HK-2 (cell line): Measurements from ENCODE around the gene ALOXE3.
"Not testable (repeated sequence)": the region's sequence is repeated elsewhere in the genome, so short reads cannot be mapped to it uniquely, and the experiment has no call there.

Source experiments
- DNase-seq: peaks from one replicate; pipeline ENCODE4 v3.0.0-alpha.2; 2018; ENCODE audit not compliant: unreplicated experiment

The ALOXE3 gene

DNA sequence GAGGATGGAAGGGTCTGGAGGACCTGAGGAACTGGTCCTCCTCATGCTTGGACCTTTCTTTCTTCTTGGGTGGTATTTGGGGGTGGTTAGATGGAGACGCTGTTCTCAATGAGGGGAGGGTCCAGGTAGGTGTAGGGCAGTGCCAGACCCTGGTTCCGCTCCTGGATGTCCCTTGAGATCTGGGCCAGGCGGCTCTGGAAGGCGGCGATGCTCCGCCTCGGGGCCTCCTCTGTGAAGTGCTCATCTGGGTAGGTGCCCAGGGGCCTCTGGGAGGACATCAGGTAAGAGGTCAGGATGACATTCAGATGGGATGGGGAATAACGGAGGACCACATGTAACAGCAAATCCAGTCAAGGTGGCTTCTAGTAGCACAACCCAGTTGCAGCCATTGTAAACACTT lies 21.8 kb downstream of the ALOXE3 start:
- no peak for DNase-seq

- DNase-seq: no peak
These were observed 23.0 kb downstream of the ALOXE3 start for GRCh38 chr17:8095361-8095760.

DNA sequence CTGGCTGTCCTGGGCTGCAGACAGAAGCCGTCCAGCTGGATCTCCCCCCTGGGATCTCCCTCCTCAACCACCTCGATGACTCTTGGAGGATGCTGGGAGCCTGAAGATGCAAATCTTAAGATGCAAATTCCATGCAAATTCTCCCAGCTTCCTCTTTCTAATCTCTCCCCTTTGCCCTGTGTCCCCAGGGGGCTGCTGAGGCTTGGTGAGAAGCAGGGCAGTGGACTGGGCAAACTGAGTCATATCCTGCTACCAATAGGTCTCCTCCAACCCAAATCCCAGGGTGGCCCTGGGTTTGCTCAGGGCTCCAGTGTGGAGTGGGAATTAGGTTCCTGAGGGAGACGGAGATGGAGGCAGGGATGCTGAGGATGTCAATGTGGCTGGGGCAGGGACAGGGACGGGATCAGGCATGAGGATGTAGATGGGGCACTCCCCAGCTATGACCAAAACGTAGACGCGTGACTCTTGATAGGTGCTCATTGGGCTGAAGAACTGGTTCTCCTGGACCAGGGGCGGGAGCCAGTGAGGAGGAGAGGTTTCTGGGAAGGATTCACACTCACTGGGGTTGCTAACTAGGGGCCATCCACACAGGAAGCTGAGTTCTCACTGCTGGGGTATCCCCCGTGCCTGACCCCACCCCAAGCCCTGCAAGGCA lies 27.2 kb downstream of the ALOXE3 start:
- no peak for DNase-seq

GRCh38 chr17:8089728-8090127 lies 28.6 kb downstream of the ALOXE3 start:
- no peak for DNase-seq

DNA sequence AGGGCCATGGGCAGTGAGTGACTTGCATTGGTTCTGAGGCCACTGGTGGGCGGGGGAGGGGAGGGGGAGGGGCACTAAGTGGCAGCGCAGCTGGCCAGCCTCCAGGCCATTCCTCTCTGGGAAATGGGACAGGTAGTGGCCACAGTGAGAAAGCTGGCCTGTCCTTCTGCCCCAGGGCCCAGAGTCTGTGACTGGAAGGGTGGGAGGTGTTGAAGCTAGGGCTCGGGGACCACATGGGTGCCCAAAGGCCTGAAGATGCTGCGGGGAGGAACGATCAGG lies 30.4 kb downstream of the ALOXE3 start:
- DNase-seq: no peak

- DNase-seq: no peak
These were observed 31.0 kb downstream of the ALOXE3 start, which contains the start of gene ALOX12B for GRCh38 chr17:8087075-8087951. Gene ALOX12B, minus strand, starts transcription at chr17:8087716. Its CDS starts 274 bp downstream, at chr17:8087442.

DNA sequence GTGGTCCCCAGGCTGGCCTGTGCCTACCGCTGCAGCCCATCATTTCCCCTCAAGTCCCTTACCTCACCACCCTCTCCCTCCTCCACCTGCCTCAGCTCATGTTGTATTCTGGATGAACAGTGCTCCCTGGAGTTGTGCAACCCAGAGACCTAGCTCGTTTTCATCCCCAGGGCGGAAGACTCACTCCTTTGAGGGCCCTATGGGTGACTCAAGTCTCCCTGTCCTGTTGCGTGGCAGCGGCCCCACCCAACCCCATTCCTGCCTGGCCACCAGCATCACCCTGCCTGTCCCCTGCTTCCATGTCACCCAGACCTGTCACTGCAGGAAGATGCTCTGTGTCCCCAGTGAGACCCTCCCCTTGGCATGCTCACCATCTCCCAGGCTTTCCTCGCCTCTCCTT lies 34.1 kb downstream of the ALOXE3 start:
- no peak for DNase-seq

- no peak for DNase-seq
These were observed 36.0 kb downstream of the ALOXE3 start for GRCh38 chr17:8082292-8082691.

DNA sequence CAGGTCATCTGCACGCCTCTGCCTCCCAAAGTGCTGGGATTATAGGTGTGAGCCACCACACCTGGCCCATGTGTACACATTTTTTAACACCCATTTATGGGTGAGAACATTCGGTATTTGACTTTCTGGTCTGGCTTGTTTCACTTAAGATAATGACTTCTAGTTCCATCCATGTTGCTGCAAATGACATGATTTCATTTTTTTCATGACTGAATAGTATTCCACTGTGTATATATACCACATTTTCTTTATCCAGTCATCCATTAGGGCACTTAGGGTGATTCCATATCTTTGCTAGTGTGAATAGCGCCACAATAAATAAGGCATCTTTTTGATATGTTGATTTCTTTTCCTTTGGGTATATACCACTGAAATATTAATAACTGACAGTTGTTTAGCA lies 36.4 kb downstream of the ALOXE3 start:
- no peak for DNase-seq

GRCh38 chr17:8080799-8081219 lies 37.5 kb downstream of the ALOXE3 start:
- DNase-seq: no peak

GRCh38 chr17:8080208-8080798 lies 38.0 kb downstream of the ALOXE3 start:
- DNase-seq: no peak

- peak; percentile 84 for DNase-seq
These were observed 38.8 kb downstream of the ALOXE3 start for GRCh38 chr17:8079291-8080207.

DNA sequence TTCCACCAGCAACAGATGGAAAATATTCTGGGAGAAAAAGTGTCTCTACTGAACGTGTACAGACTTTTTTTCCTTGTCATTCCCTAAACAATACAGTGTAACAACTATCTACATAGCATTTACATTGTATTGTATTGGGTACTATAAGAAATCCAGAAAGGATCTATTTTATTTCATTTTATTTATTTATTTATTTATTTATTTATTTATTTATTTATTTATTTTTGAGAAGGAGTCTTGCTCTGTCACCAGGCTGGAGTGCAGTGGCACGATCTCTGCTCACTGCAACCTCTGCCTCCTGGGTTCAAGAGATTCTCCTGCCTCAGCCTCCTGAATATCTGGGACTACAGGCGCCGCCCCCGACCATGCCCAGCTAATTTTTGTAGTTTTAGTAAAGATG lies 40.4 kb downstream of the ALOXE3 start:
- DNase-seq: not testable (repeated sequence)

DNA sequence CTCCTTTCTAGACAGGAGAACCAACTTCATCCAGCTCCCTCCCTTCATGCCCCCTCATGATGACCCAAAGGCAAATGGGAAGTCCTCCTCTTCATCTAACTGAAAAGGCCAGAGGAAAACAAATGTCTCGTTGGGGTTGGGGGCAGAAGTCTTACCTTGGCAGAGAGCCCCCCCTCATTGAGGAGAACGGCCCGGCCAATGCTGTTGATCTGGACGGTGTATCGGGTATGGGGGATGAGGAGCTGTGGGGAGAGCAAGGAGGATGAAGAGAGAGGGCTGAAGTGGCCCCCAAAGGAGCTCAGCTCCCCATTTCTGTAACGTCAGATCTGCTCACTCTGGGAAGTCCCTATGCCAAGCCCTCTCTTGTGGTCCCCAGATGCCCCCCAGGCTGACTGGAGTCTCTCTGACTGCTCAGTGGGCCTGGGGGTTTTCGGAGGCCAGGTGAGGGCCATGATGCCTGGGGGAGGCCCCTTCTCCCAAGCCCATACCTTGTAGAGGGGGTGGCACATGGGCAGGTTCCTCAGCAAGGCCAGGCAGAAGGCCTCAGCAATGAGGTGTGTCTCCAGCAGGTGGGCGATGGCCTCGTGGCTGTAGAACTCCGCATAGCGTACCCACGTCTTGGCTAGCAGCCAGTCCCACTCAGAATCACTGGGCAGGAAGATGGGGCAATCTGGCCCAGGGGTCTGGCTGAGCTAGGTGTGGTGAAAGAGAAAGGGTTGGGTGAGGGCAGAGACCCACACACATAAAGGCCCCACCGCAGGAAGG lies 41.6 kb downstream of the ALOXE3 start:
- DNase-seq: no peak

- no peak for DNase-seq
These were observed 42.6 kb downstream of the ALOXE3 start for GRCh38 chr17:8075574-8076342.

DNA sequence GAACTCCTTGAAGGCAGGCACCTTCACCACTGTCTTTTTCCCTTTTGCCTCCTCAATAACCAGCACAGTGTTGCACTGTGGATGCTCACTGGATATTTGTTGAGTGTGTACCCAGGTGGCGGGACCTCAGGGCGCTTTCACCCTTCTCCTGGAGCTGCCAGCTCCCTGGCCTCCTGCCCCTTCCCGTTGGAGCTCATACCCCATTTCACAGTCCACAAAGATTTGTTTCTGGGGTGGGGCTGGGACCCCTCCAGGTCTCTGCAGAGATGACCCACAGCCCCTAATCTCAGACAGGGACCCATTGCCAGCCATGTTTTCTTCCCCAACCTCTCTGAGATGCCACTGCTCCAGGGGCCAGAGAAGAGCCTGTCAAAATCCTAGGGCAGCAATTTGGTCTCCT lies 43.2 kb downstream of the ALOXE3 start:
- no peak for DNase-seq

DNA sequence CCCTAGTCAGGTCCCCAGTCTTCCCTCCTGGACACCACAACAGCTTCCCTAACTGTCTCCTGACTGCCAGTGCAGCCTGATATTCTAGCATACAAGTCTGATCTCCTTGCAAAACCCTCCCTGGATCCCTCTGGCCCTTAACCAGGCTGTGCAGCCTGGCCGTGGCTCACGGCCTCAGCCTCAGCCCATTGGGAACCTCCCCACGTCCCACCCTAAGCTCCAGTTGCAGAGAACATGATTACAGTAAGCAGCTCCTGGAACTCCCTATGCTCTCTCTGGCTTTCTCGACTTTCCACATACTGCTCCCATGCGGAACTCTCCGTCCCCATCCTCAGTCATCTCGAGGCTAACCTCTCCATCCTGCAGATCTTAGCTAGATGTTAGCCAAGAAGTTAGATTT lies 43.8 kb downstream of the ALOXE3 start:
- DNase-seq: no peak

- peak; percentile 72 for DNase-seq
These were observed 44.5 kb downstream of the ALOXE3 start for GRCh38 chr17:8073627-8074484.

- DNase-seq: no peak
These were observed 45.4 kb downstream of the ALOXE3 start for GRCh38 chr17:8072729-8073461.
